Subcutaneous abdominal adipose tissue (tissue), 5 donors: Measurements from ENCODE around the gene ICOSLG.
"Not testable (repeated sequence)": the region's sequence is repeated elsewhere in the genome, so short reads cannot be mapped to it uniquely, and the experiment has no call there.

Source experiments
- H3K27ac ChIP-seq: one replicate; pipeline ENCODE4 v1.7.0; 2013; ENCODE audit warnings: low read depth, mild to moderate bottlenecking, inconsistent platforms, low read length, moderate library complexity
- H3K27me3 ChIP-seq, 5 donors: one replicate each; pipeline ENCODE4 v1.7.0; 2013; ENCODE audit warnings: low read length in 5 of 5, inconsistent platforms in 1 of 5; ENCODE audit not compliant: control insufficient read depth in 5 of 5, insufficient read depth in 4 of 5
- H3K36me3 ChIP-seq, 5 donors: one replicate each; pipeline ENCODE4 v1.7.0; 2013; ENCODE audit warnings: low read length in 5 of 5; ENCODE audit not compliant: control insufficient read depth in 5 of 5, insufficient read depth in 5 of 5
- H3K4me1 ChIP-seq, 5 donors: one replicate each; pipeline ENCODE4 v1.7.0; 2013; ENCODE audit warnings: low read length in 5 of 5, mild to moderate bottlenecking in 3 of 5, moderate library complexity in 1 of 5; ENCODE audit not compliant: control insufficient read depth in 5 of 5, insufficient read depth in 5 of 5
- H3K4me3 ChIP-seq, 5 donors: one replicate each; pipeline ENCODE4 v1.7.0; 2013; ENCODE audit warnings: low read length in 5 of 5, low read depth in 1 of 5
- H3K9ac ChIP-seq, 5 donors: one replicate each; pipeline ENCODE4 v1.7.0; 2013; ENCODE audit warnings: low read length in 5 of 5, mild to moderate bottlenecking in 4 of 5, moderate library complexity in 3 of 5
- H3K9me3 ChIP-seq, 5 donors: one replicate each; pipeline ENCODE4 v1.7.0; 2013; ENCODE audit warnings: low read length in 5 of 5; ENCODE audit not compliant: control insufficient read depth in 5 of 5
- donor health status: healthy.
- donor health status: healthy.
- donor health status: healthy.
- donor health status: healthy.
- donor health status: healthy.

The ICOSLG gene, protein sequence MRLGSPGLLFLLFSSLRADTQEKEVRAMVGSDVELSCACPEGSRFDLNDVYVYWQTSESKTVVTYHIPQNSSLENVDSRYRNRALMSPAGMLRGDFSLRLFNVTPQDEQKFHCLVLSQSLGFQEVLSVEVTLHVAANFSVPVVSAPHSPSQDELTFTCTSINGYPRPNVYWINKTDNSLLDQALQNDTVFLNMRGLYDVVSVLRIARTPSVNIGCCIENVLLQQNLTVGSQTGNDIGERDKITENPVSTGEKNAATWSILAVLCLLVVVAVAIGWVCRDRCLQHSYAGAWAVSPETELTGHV

DNA sequence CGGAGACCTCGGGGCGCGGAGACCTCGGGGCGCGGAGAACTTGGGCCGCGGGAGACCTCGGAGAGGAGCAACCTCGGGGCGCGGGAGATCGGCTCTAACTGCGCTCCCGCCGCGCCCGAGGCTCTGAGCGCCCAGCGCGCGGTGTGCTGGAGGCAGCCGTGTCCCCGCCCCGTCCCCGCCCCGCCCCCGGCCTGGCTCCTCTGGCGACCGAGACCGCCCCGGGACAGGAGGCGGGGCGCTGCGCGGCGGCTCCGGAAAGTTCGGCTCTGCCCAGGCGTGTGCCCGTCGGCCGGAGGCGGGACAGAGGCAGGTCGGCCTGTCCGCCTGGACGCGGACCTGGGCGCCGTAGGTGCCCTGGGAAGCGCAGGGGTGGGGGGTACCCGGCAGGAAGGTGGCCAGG is at the start of gene ICOSLG:
TSS of gene ICOSLG (minus strand) at position 102 of the 400 bp plus-strand sequence. CDS start 126 bp downstream, outside the sequence.
- H3K27me3 ChIP-seq, H3K9ac ChIP-seq, H3K9me3 ChIP-seq, H3K36me3 ChIP-seq, H3K27ac ChIP-seq, H3K4me3 ChIP-seq, H3K4me1 ChIP-seq: not testable (repeated sequence)

DNA sequence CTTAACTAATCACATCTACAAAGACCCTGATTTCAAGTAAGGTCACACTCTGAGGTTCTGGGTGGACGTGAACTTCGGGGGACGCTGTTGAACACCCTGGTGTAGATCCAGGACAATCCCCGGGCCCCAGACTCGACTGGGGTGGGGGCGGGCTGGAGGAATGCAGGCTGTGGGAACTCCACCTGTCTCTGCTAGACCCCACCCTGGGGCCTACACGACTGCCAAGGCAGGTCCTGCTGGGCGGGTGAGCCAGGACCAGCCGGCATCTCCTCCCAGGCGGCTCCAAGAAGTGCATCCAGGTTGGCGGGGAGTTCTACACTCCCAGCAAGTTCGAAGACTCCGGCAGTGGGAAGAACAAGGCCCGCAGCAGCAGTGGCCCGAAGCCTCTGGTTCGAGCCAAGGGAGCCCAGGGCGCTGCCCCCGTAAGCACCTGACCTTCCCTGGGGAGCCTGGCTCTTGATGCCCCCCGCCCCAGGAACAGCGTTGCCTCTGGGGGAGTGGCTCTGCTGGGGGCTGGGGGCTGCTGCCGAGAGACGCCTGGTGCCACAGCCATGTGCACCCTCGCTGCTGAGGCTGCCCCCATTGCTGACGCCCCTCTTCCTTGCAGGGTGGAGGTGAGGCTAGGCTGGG is 48.8 kb upstream of the ICOSLG start:
- Histone ChIP-seq H3K36me3 (no peaks in the 10 kb centered on the region), H3K9ac (no peak overlapping the region), H3K9me3 (no peaks in the 10 kb centered on the region), H3K4me3 (no peak overlapping the region), H3K27ac (no peak overlapping the region), H3K4me1 (peaks cover 0 to 11% (median 4%) of the 10 kb centered on the region in 5 donors), H3K27me3 (peaks cover 6 to 23% (median 17%) of the 10 kb centered on the region in 5 donors)

DNA sequence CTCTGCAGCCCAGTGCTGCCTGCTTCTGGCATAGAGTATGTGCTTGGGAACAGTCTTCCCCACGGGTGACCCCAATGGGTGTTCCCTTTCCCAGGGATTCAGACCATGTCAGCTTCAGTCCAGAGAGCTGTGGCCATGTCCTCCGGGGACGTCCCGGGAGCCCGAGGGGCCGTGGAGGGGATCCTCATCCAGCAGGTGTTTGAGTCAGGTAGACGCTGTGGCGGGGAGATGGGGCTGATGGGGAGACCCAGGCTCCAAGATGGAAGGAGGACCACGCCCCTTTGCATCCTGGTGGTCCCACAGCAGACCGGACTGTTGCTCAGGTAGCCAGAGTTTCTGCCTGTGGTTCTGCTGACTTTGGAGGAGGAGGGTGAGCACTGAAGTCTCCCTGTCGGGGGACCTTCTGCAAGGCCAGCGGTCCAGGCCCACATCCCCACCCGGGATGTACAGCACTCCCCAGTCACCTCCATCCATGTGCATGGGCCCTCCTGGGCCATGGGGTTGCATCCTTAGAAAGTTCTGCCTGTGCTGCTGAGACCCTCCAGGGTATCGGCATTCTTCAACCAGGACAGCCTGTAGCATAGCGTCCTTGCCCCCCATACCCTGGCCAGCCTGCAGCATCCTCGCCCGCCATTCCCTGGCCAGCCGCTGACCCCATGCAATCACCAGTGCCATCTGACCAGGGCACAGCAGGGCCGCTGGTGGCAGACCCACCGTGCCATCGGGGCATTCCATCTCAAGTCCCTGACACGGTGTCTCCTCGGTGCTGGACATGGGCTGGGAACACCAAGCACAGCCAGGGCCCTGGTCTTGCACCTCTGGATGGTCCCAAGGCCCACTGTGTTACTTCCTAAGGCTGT is 47.7 kb upstream of the ICOSLG start:
- Histone ChIP-seq H3K9ac (no peak overlapping the region), H3K27ac (no peak overlapping the region), H3K36me3 (no peaks in the 10 kb centered on the region), H3K4me3 (no peak overlapping the region), H3K27me3 (peaks cover 6 to 23% (median 17%) of the 10 kb centered on the region in 5 donors), H3K9me3 (no peaks in the 10 kb centered on the region), H3K4me1 (peaks cover 0 to 7% (median 0%) of the 10 kb centered on the region in 5 donors)

DNA sequence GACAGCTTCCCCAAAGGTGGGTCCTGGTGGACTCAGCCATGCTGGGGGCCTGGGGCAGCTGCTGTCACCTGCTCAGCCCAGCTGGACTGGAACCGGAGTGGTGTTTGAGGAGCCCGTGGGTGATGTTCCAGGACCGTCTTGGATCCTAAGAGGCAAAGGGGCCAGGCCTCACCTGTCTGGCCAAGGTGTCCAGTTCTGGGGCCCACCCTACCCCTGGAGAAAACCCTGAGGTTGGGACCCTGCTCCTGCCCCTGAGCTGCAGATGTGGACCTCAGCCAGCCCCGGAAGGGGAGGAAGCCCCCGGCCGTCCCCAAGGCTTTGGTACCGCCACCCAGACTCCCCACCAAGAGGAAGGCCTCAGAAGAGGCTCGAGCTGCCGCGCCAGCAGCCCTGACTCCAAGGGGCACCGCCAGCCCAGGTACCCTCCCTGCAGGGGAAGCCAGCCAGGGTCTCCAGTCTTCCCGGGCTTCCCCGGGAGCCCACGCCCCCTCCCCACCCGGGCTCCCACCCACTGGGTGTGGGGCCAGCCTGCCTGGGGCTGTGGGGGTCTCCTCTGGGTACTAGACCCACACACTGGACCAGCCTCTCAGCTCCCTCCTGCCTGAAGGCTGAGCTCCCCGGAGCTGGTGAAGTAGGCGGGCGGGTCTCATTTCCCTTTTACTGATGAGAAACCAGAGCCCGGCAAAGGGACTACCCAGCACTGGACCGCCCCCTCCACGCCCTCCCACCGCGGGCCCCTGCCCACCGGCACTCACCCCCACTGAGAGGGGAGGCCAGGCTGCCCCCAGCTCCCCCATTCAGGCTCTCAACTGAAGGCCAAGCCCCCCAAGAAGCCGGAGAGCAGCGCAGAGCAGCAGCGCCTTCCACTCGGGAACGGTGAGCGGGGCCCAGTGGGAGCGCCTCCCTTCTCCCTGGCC is 46.2 kb upstream of the ICOSLG start:
- Histone ChIP-seq H3K4me3 (no peak overlapping the region), H3K27me3 (peaks cover 6 to 23% (median 17%) of the 10 kb centered on the region in 5 donors), H3K27ac (no peak overlapping the region), H3K4me1 (peaks cover 0 to 7% (median 0%) of the 10 kb centered on the region in 5 donors), H3K36me3 (no peaks in the 10 kb centered on the region), H3K9me3 (no peaks in the 10 kb centered on the region), H3K9ac (no peak overlapping the region)

DNA sequence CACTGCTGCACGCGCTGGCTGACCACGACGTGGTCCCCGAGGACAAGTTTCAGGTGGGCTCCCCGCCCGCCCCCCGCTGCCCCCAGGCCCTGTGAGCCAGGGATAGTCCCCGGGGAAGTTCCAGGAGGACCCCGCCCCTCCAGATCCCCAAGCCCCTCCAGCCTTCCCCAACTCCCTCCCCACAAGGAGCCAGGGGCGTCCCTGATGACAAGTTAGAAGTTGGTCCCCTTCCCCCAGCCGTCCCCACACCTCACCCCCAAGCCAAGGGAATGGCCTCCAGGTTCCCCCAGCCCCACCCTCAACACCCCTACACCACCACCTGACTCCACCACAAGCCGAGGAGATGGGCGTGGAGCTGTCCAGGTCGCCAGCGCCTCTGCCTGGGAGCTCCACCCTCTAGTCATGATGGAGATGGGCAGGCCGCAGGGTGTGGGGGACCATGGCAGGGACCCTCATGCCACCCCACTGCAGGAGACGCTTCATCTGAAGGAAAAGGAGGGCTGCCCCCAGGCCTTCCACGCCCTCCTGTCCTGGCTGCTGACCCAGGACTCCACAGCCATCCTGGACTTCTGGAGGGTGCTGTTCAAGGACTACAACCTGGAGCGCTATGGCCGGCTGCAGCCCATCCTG is 45.5 kb upstream of the ICOSLG start:
- no peaks in the 10 kb centered on the region for H3K36me3 ChIP-seq
- H3K4me3 ChIP-seq, result no peak overlapping the region
- no peak overlapping the region for H3K9ac ChIP-seq
- H3K27me3 ChIP-seq, result peaks cover 6 to 23% (median 17%) of the 10 kb centered on the region in 5 donors
- no peak overlapping the region for H3K27ac ChIP-seq
- H3K9me3 ChIP-seq, result no peaks in the 10 kb centered on the region
- H3K4me1 ChIP-seq, result peaks cover 0 to 7% (median 0%) of the 10 kb centered on the region in 5 donors

DNA sequence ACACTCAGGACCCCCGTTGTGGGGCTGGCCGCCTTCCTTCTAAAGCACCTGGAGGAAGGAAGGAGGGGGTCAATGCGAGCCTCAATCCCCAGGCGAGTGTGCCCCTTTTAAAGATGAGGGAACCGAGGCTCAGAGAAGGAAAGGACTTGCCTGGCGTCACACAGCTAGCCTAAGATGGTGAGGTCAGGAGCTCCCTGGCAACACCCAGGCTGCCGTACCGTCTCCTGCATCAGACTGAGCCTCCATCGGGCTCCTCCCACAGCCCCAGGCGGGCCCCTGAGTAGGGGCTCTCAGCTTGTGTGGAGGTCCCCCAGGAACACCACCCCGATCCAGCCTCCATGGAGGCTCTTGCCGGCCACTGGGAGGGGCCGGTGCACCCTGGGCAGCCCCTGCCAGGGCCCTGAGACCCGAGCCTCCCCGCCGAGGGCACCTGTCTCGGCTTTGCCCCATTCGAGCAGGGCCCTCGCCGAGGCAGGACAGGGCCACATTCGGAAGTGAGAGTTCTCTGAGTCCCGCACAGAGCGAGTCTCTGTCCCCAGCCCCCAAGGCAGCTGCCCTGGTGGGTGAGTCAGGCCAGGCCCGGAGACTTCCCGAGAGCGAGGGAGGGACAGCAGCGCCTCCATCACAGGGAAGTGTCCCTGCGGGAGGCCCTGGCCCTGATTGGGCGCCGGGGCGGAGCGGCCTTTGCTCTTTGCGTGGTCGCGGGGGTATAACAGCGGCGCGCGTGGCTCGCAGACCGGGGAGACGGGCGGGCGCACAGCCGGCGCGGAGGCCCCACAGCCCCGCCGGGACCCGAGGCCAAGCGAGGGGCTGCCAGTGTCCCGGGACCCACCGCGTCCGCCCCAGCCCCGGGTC is 44.6 kb upstream of the ICOSLG start, which contains the start of gene AIRE:
TSS of gene AIRE (plus strand) at position 739 of the 855 bp plus-strand sequence. CDS start 131 bp downstream, outside the sequence.
- no peaks in the 10 kb centered on the region for H3K36me3 ChIP-seq
- no peaks in the 10 kb centered on the region for H3K9me3 ChIP-seq
- H3K27ac ChIP-seq, result no peak within 1 kb of the TSS
- H3K9ac ChIP-seq, result no peak within 1 kb of the TSS
- peaks cover 6 to 23% (median 17%) of the 10 kb centered on the region in 5 donors for H3K27me3 ChIP-seq
- H3K4me1 ChIP-seq, result peaks cover 0 to 7% (median 0%) of the 10 kb centered on the region in 5 donors
- no peak within 1 kb of the TSS for H3K4me3 ChIP-seq

DNA sequence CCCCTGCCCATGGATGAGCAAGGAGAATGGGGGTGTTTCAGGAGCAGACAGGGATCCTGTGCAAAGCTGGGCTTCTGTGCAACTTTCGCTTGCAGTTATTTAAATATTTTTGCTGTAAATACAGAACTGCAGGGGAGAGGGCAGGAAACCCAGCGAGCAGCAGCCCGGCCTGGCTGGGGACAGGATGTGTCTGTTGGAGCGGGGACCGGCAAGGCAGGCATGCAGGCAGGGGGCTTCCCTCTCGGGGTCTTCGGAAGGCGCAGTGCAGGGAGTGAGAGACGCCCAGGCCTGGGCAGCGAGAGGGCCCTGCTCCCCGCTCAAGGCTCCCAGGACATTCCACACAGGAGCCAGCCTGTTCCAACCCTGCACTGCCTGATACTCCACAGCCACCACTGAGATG is 43.2 kb upstream of the ICOSLG start:
- no peak overlapping the region for H3K27ac ChIP-seq
- H3K27me3 ChIP-seq, result peaks cover 6 to 23% (median 17%) of the 10 kb centered on the region in 5 donors
- H3K9me3 ChIP-seq, result no peaks in the 10 kb centered on the region

DNA sequence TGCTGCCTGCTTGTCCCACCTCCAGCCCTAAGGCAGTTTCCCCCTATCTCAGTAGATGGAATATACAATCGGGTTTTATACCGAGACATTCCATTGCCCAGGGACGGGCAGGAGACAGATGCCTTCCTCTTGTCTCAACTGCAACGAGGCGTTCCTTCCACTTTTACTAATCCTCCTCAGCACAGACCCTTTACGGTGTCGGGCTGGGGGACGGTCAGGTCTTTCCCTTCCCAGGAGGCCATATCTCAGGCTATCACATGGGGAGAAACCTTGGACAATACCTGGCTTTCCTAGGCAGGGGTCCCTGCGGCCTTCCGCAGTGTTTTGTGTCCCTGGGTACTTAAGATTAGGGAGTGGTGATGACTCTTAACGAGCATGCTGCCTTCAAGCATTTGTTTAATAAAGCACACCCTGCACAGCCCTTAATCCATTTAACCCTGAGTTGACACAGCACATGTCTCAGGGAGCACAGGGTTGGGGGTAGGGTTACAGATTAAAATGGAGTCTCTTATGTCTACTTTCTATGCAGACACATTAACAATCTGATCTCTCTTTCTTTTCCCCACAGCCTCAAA is 42.6 kb upstream of the ICOSLG start:
- H3K36me3 ChIP-seq, H3K4me1 ChIP-seq, H3K9ac ChIP-seq, H3K27ac ChIP-seq, H3K9me3 ChIP-seq, H3K4me3 ChIP-seq: not testable (repeated sequence)
- peaks cover 6 to 23% (median 17%) of the 10 kb centered on the region in 5 donors for H3K27me3 ChIP-seq

More for the DNA sequence above, 43.2 kb upstream of the ICOSLG start:
- H3K9ac ChIP-seq, result no peak overlapping the region
- H3K4me3 ChIP-seq, result no peak overlapping the region
- H3K4me1 ChIP-seq, result peaks cover 0 to 7% (median 0%) of the 10 kb centered on the region in 5 donors
- no peaks in the 10 kb centered on the region for H3K36me3 ChIP-seq
